GM21390 (cell line): ENCODE measurements around the gene DCAF17.

Source experiments
- ATAC-seq: cut with Tn5 transposase; IDR thresholded peaks from one replicate; pipeline ENCODE4 v1.9.1; 2021; ENCODE audit not compliant: unreplicated experiment

DCAF17 gene

GRCh38 chr2:171434013-171434989 lies at the start of gene DCAF17:
Gene DCAF17 (plus strand): TSS chr2:171434226. CDS start chr2:171434578, 352 bp downstream.
- ATAC-seq: peak; percentile 88

GRCh38 chr2:171386627-171387026 lies 47.4 kb upstream of the DCAF17 start:
- no peak for ATAC-seq

GRCh38 chr2:171387052-171387451 lies 47.0 kb upstream of the DCAF17 start:
- no peak for ATAC-seq

GRCh38 chr2:171389325-171389724 lies 44.7 kb upstream of the DCAF17 start:
- no peak for ATAC-seq

GRCh38 chr2:171389780-171390179 lies 44.2 kb upstream of the DCAF17 start:
- ATAC-seq: no peak

- no peak for ATAC-seq
Measured at GRCh38 chr2:171390941-171391516, 43.0 kb upstream of the DCAF17 start.

- no peak for ATAC-seq
Measured at GRCh38 chr2:171391532-171391931, 42.5 kb upstream of the DCAF17 start.

- ATAC-seq: no peak
Measured at GRCh38 chr2:171393487-171393886, 40.5 kb upstream of the DCAF17 start.

- ATAC-seq: no peak
Measured at GRCh38 chr2:171394164-171394740, 39.8 kb upstream of the DCAF17 start.

GRCh38 chr2:171399292-171399691 lies 34.7 kb upstream of the DCAF17 start:
- no peak for ATAC-seq

- no peak for ATAC-seq
Measured at GRCh38 chr2:171400395-171400794, 33.6 kb upstream of the DCAF17 start.

- ATAC-seq: no peak
Measured at GRCh38 chr2:171401947-171402346, 32.1 kb upstream of the DCAF17 start.

GRCh38 chr2:171402906-171403580 lies 31.0 kb upstream of the DCAF17 start:
- no peak for ATAC-seq

- ATAC-seq: no peak
Measured at GRCh38 chr2:171404261-171404660, 29.8 kb upstream of the DCAF17 start.

GRCh38 chr2:171404719-171405118 lies 29.3 kb upstream of the DCAF17 start:
- ATAC-seq: no peak

GRCh38 chr2:171405546-171405945 lies 28.5 kb upstream of the DCAF17 start:
- no peak for ATAC-seq

GRCh38 chr2:171406044-171406443 lies 28.0 kb upstream of the DCAF17 start:
- ATAC-seq: peak; percentile 46

GRCh38 chr2:171407030-171407675 lies 26.9 kb upstream of the DCAF17 start:
- ATAC-seq: peak; percentile 61

- no peak for ATAC-seq
Measured at GRCh38 chr2:171407676-171408044, 26.4 kb upstream of the DCAF17 start.

- no peak for ATAC-seq
Measured at GRCh38 chr2:171409436-171409971, 24.5 kb upstream of the DCAF17 start.

GRCh38 chr2:171410101-171410500 lies 23.9 kb upstream of the DCAF17 start:
- no peak for ATAC-seq
